Measurements from ENCODE around the gene TBXT. TPM values are rescaled to one million over a fixed set of nuclear protein-coding genes. Genes with fewer than 3 reads are reported as not detected.
"Not testable (repeated sequence)": the region's sequence is repeated elsewhere in the genome, so short reads cannot be mapped to it uniquely, and the experiment has no call there.

The TBXT gene
- total and polyA plus RNA-seq, 5 donors from 2014 or later = not detected

DNA sequence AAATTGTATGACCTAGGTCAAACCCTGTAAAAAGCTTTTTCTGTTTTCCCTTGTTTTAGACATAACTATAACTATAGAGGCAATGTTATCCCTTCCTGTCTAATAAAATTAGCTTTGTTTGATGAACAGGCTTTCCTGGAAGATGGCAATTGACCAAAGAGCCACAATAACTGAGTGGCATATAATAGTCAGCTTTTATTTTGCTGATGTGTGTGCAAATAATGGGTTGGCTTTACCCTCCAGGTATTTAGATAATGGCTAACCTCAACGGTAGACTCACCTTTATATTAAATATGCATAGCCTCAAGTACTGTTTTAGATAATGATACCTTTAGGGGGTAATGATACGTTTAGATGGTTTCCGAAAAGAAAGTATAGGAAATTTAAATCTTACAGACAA lies 15.0 kb downstream of the TBXT start:
- Mint-ChIP-seq H3K27ac (no peak overlapping the region), H3K4me3 (no peak overlapping the region), H3K9me3 (peaks cover 0 to 11% (median 5%) of the 10 kb centered on the region in 7 donors), H3K4me1 (no peaks in the 10 kb centered on the region), H3K27me3 (peaks cover 11% of the 10 kb centered on the region), H3K36me3 (no peaks in the 10 kb centered on the region)
- H3K27me3 ChIP-seq (ENCODE audit: control insufficient read depth, insufficient read depth, low read length) = no peaks in the 10 kb centered on the region
- H3K27ac ChIP-seq (ENCODE audit: insufficient read depth, low read length, poor library complexity, severe bottlenecking) = no peak overlapping the region
- DNase-seq = no peak
- H3K4me1 ChIP-seq (ENCODE audit: control insufficient read depth, insufficient read depth, low read length, poor library complexity, severe bottlenecking) = no peaks in the 10 kb centered on the region
- no peaks in the 10 kb centered on the region for H3K36me3 ChIP-seq (ENCODE audit: control insufficient read depth, insufficient read depth, low read length)
- no peak for ATAC-seq (ENCODE audit: low read depth in 2 of 2)
- H3K4me3 ChIP-seq (ENCODE audit: low read depth, low read length) = no peak overlapping the region
- H3K9me3 ChIP-seq (ENCODE audit: control insufficient read depth in 2 of 2, low read length in 2 of 2) = peaks cover 2 to 9% of the 10 kb centered on the region in 2 experiments

DNA sequence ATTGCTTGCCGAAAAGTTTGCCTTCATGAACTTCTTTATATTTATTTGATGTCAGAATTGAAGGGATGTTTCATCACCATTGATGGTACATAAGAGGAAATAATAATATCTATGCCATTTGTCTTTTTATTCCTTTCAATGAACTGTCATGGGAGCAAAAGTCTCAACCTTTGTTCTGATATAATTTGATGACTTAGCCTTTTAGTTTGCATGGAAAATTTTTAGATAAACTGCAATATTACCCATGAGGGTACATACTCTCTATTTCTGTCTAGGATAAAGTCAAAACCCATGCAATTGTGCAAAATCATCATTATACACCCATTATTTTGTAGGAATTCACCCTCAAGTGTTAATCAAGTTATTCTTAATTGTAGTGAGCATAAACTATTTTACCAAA lies 15.9 kb downstream of the TBXT start:
- Mint-ChIP-seq H3K27ac (no peak overlapping the region), H3K9me3 (peaks cover 0 to 10% (median 5%) of the 10 kb centered on the region in 7 donors), H3K4me3 (no peak overlapping the region), H3K4me1 (no peaks in the 10 kb centered on the region), H3K27me3 (peaks cover 8% of the 10 kb centered on the region), H3K36me3 (no peaks in the 10 kb centered on the region)
- Histone ChIP-seq H3K9me3 (ENCODE audit: control insufficient read depth in 2 of 2, low read length in 2 of 2) (peaks cover 2 to 9% of the 10 kb centered on the region in 2 experiments), H3K27ac (ENCODE audit: insufficient read depth, low read length, poor library complexity, severe bottlenecking) (no peak overlapping the region), H3K4me3 (ENCODE audit: low read depth, low read length) (no peak overlapping the region), H3K27me3 (ENCODE audit: control insufficient read depth, insufficient read depth, low read length) (no peaks in the 10 kb centered on the region), H3K36me3 (ENCODE audit: control insufficient read depth, insufficient read depth, low read length) (no peaks in the 10 kb centered on the region), H3K4me1 (ENCODE audit: control insufficient read depth, insufficient read depth, low read length, poor library complexity, severe bottlenecking) (no peaks in the 10 kb centered on the region)
- no peak for ATAC-seq (ENCODE audit: low read depth in 2 of 2)
- no peak for DNase-seq

- H3K4me3 Mint-ChIP-seq = no peak overlapping the region
- H3K27ac Mint-ChIP-seq = no peak overlapping the region
- H3K9me3 Mint-ChIP-seq = peaks cover 0 to 4% (median 0%) of the 10 kb centered on the region in 7 donors
- no peaks in the 10 kb centered on the region for H3K36me3 Mint-ChIP-seq
- Histone ChIP-seq H3K27me3 (ENCODE audit: control insufficient read depth, insufficient read depth, low read length) (no peaks in the 10 kb centered on the region), H3K4me1 (ENCODE audit: control insufficient read depth, insufficient read depth, low read length, poor library complexity, severe bottlenecking) (no peaks in the 10 kb centered on the region), H3K27ac (ENCODE audit: insufficient read depth, low read length, poor library complexity, severe bottlenecking) (no peak overlapping the region), H3K4me3 (ENCODE audit: low read depth, low read length) (no peak overlapping the region), H3K9me3 (ENCODE audit: control insufficient read depth in 2 of 2, low read length in 2 of 2) (peaks cover 2 to 5% of the 10 kb centered on the region in 2 experiments), H3K36me3 (ENCODE audit: control insufficient read depth, insufficient read depth, low read length) (no peaks in the 10 kb centered on the region)
- ATAC-seq (ENCODE audit: low read depth in 2 of 2) = no peak
- no peaks in the 10 kb centered on the region for H3K4me1 Mint-ChIP-seq
- no peak for DNase-seq
- H3K27me3 Mint-ChIP-seq = peaks cover 7% of the 10 kb centered on the region
Measured at GRCh38 chr6:166145751-166146150, 21.9 kb downstream of the TBXT start.

GRCh38 chr6:166143011-166143410 lies 24.6 kb downstream of the TBXT start:
- H3K4me1 Mint-ChIP-seq = no peaks in the 10 kb centered on the region
- no peaks in the 10 kb centered on the region for H3K36me3 ChIP-seq (ENCODE audit: control insufficient read depth, insufficient read depth, low read length)
- no peak overlapping the region for H3K4me3 ChIP-seq (ENCODE audit: low read depth, low read length)
- peaks cover 9% of the 10 kb centered on the region for H3K27me3 Mint-ChIP-seq
- peaks cover 2% of the 10 kb centered on the region for H3K27me3 ChIP-seq (ENCODE audit: control insufficient read depth, insufficient read depth, low read length)
- ATAC-seq (ENCODE audit: low read depth in 2 of 2) (no peak), DNase-seq (no peak)
- no peak overlapping the region for H3K27ac Mint-ChIP-seq
- H3K36me3 Mint-ChIP-seq = no peaks in the 10 kb centered on the region
- H3K9me3 ChIP-seq (ENCODE audit: control insufficient read depth in 2 of 2, low read length in 2 of 2) = no peaks in the 10 kb centered on the region
- no peak overlapping the region for H3K4me3 Mint-ChIP-seq
- H3K4me1 ChIP-seq (ENCODE audit: control insufficient read depth, insufficient read depth, low read length, poor library complexity, severe bottlenecking) = no peaks in the 10 kb centered on the region
- no peak overlapping the region for H3K27ac ChIP-seq (ENCODE audit: insufficient read depth, low read length, poor library complexity, severe bottlenecking)
- H3K9me3 Mint-ChIP-seq = peaks cover 0 to 2% (median 0%) of the 10 kb centered on the region in 7 donors

- no peak overlapping the region for H3K27ac Mint-ChIP-seq
- Histone ChIP-seq H3K4me3 (ENCODE audit: low read depth, low read length) (no peak overlapping the region), H3K4me1 (ENCODE audit: control insufficient read depth, insufficient read depth, low read length, poor library complexity, severe bottlenecking) (no peaks in the 10 kb centered on the region), H3K27ac (ENCODE audit: insufficient read depth, low read length, poor library complexity, severe bottlenecking) (no peak overlapping the region), H3K27me3 (ENCODE audit: control insufficient read depth, insufficient read depth, low read length) (peaks cover 3% of the 10 kb centered on the region), H3K9me3 (ENCODE audit: control insufficient read depth in 2 of 2, low read length in 2 of 2) (no peaks in the 10 kb centered on the region), H3K36me3 (ENCODE audit: control insufficient read depth, insufficient read depth, low read length) (no peaks in the 10 kb centered on the region)
- no peaks in the 10 kb centered on the region for H3K9me3 Mint-ChIP-seq
- no peak overlapping the region for H3K4me3 Mint-ChIP-seq
- DNase-seq (no peak), ATAC-seq (ENCODE audit: low read depth in 2 of 2) (no peak)
- H3K4me1 Mint-ChIP-seq = no peaks in the 10 kb centered on the region
- H3K36me3 Mint-ChIP-seq = no peaks in the 10 kb centered on the region
- H3K27me3 Mint-ChIP-seq = peaks cover 40% of the 10 kb centered on the region
Measured at GRCh38 chr6:166127624-166128472, 39.8 kb downstream of the TBXT start.

- not testable (repeated sequence) for ATAC-seq (ENCODE audit: low read depth in 2 of 2); H3K4me3 Mint-ChIP-seq; H3K36me3 Mint-ChIP-seq; H3K27ac ChIP-seq (ENCODE audit: insufficient read depth, low read length, poor library complexity, severe bottlenecking); H3K36me3 ChIP-seq (ENCODE audit: control insufficient read depth, insufficient read depth, low read length); H3K9me3 ChIP-seq (ENCODE audit: control insufficient read depth in 2 of 2, low read length in 2 of 2); H3K4me1 Mint-ChIP-seq; H3K27ac Mint-ChIP-seq; H3K4me1 ChIP-seq (ENCODE audit: control insufficient read depth, insufficient read depth, low read length, poor library complexity, severe bottlenecking); DNase-seq; H3K27me3 ChIP-seq (ENCODE audit: control insufficient read depth, insufficient read depth, low read length); H3K9me3 Mint-ChIP-seq; H3K4me3 ChIP-seq (ENCODE audit: low read depth, low read length)
- peaks cover 19% of the 10 kb centered on the region for H3K27me3 Mint-ChIP-seq
Measured at GRCh38 chr6:166123115-166123514, 44.5 kb downstream of the TBXT start.

- no peak overlapping the region for H3K27ac Mint-ChIP-seq
Measured at GRCh38 chr6:166121726-166122125, 45.9 kb downstream of the TBXT start.

More at GRCh38 chr6:166121726-166122125, 45.9 kb downstream of the TBXT start:
- H3K36me3 Mint-ChIP-seq = no peaks in the 10 kb centered on the region
- Histone ChIP-seq H3K36me3 (ENCODE audit: control insufficient read depth, insufficient read depth, low read length) (no peaks in the 10 kb centered on the region), H3K27ac (ENCODE audit: insufficient read depth, low read length, poor library complexity, severe bottlenecking) (no peak overlapping the region), H3K9me3 (ENCODE audit: control insufficient read depth in 2 of 2, low read length in 2 of 2) (no peaks in the 10 kb centered on the region), H3K4me1 (ENCODE audit: control insufficient read depth, insufficient read depth, low read length, poor library complexity, severe bottlenecking) (no peaks in the 10 kb centered on the region), H3K4me3 (ENCODE audit: low read depth, low read length) (no peak overlapping the region), H3K27me3 (ENCODE audit: control insufficient read depth, insufficient read depth, low read length) (no peaks in the 10 kb centered on the region)
- H3K4me1 Mint-ChIP-seq = no peaks in the 10 kb centered on the region
- ATAC-seq (ENCODE audit: low read depth in 2 of 2) (no peak), DNase-seq (no peak)
- no peaks in the 10 kb centered on the region for H3K9me3 Mint-ChIP-seq
- H3K4me3 Mint-ChIP-seq = no peak overlapping the region
- H3K27me3 Mint-ChIP-seq = peaks cover 12% of the 10 kb centered on the region

Data from CD4-positive, CD25-positive, alpha-beta regulatory T cell (primary cell).